Loucy (cell line): ENCODE results near the gene AGFG1.

Experiments
- EZH2phosphoT487 ChIP-seq: fragments of 200-600 bp; IDR thresholded peaks from 2 replicates; pipeline ENCODE4 v1.6.1; 2018; ENCODE audit warnings: antibody characterized with exemption, mild to moderate bottlenecking, moderate library complexity, borderline replicate concordance
- TF ChIP-seq, protein P1 (sequence below): fragments of 200-600 bp; sonication (generic); conservative IDR thresholded peaks from 2 replicates; pipeline ENCODE4 v1.5.1; 2014; ENCODE audit warnings: mild to moderate bottlenecking, antibody characterized with exemption, low read length

DNA sequence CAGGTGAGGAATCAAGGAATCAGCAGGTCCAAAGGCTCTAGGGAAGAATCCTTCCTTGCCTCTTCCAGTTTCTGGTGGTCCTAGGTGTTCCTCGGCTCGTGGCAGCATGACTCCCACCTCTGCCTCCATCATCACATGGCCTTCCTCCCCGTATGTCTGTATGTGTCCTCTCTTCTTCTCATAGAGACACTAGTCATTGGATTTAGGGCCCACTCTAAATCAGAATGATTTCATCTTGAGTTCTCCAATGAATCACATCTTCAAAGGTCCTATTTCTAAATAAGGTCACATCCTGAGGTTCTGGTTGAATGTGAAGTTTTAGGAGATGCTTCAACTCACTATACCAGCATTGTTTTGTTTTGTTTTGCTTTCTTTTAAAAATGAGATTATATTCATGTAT, 11.1 kb upstream of the AGFG1 start:
- TF ChIP-seq, protein P1, sequence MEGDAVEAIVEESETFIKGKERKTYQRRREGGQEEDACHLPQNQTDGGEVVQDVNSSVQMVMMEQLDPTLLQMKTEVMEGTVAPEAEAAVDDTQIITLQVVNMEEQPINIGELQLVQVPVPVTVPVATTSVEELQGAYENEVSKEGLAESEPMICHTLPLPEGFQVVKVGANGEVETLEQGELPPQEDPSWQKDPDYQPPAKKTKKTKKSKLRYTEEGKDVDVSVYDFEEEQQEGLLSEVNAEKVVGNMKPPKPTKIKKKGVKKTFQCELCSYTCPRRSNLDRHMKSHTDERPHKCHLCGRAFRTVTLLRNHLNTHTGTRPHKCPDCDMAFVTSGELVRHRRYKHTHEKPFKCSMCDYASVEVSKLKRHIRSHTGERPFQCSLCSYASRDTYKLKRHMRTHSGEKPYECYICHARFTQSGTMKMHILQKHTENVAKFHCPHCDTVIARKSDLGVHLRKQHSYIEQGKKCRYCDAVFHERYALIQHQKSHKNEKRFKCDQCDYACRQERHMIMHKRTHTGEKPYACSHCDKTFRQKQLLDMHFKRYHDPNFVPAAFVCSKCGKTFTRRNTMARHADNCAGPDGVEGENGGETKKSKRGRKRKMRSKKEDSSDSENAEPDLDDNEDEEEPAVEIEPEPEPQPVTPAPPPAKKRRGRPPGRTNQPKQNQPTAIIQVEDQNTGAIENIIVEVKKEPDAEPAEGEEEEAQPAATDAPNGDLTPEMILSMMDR, result no peak
- TF ChIP-seq EZH2phosphoT487, result no peak
